GM18499 (cell line): Measurements from ENCODE around the gene SPTB.

Experiments used
- ATAC-seq: cut with Tn5 transposase; IDR thresholded peaks from one replicate; pipeline ENCODE4 v1.9.1; 2021; ENCODE audit warnings: moderate number of reproducible peaks; ENCODE audit not compliant: insufficient read depth, unreplicated experiment

Gene SPTB

GRCh38 chr14:64757601-64758000 lies 122.1 kb downstream of the SPTB start:
- ATAC-seq: no peak

GRCh38 chr14:64756712-64757111 lies 123.0 kb downstream of the SPTB start:
- no peak for ATAC-seq

GRCh38 chr14:64755781-64756221 lies 123.9 kb downstream of the SPTB start:
- ATAC-seq: no peak

- ATAC-seq: no peak
These were observed 125.0 kb downstream of the SPTB start for GRCh38 chr14:64754685-64755084.

- no peak for ATAC-seq
These were observed 125.7 kb downstream of the SPTB start for GRCh38 chr14:64753999-64754398.

- ATAC-seq: no peak
These were observed 126.3 kb downstream of the SPTB start for GRCh38 chr14:64753374-64753773.

- ATAC-seq: no peak
These were observed 126.8 kb downstream of the SPTB start for GRCh38 chr14:64752909-64753308.

GRCh38 chr14:64748995-64749714 lies 130.6 kb downstream of the SPTB start:
- no peak for ATAC-seq

GRCh38 chr14:64748521-64748920 lies 131.2 kb downstream of the SPTB start:
- no peak for ATAC-seq

- ATAC-seq: no peak
These were observed 132.4 kb downstream of the SPTB start for GRCh38 chr14:64747327-64747726.

- ATAC-seq: no peak
These were observed 133.1 kb downstream of the SPTB start for GRCh38 chr14:64746298-64747250.

- no peak for ATAC-seq
These were observed 134.1 kb downstream of the SPTB start for GRCh38 chr14:64745511-64746091.

GRCh38 chr14:64743061-64743460 lies 136.6 kb downstream of the SPTB start:
- no peak for ATAC-seq

- no peak for ATAC-seq
These were observed 137.7 kb downstream of the SPTB start for GRCh38 chr14:64741961-64742360.

GRCh38 chr14:64741200-64741599 lies 138.5 kb downstream of the SPTB start:
- no peak for ATAC-seq

- no peak for ATAC-seq
These were observed 141.4 kb downstream of the SPTB start for GRCh38 chr14:64738281-64738804.

GRCh38 chr14:64737391-64738280 lies 142.1 kb downstream of the SPTB start:
- no peak for ATAC-seq

- no peak for ATAC-seq
These were observed 143.2 kb downstream of the SPTB start for GRCh38 chr14:64736271-64737169.

- no peak for ATAC-seq
These were observed 144.7 kb downstream of the SPTB start for GRCh38 chr14:64734990-64735389.
